ENCODE results near the gene NXF1.

GRCh38 chr11:62788991-62789390 is 16.2 kb downstream of the NXF1 start:
- no peak for TF ChIP-seq FOXM1 (IDR thresholded peaks at IDR 0.05; ENCODE audit: borderline replicate concordance, low read depth)
- TF ChIP-seq REST (IDR thresholded peaks at IDR 0.05; ENCODE audit: low read depth): no peak
- no peak for TF ChIP-seq CEBPB (IDR thresholded peaks at IDR 0.05)
- no peak for TF ChIP-seq TAF1 (IDR thresholded peaks at IDR 0.05; ENCODE audit: low read depth)
- TF ChIP-seq EP300 (IDR thresholded peaks at IDR 0.05; ENCODE audit: borderline replicate concordance): no peak
